ENCODE measurements around the gene AQP12B.

The AQP12B gene

GRCh38 chr2:240632306-240632721 is 50.4 kb downstream of the AQP12B start:
- no peak for TF ChIP-seq CTCF (IDR thresholded peaks at IDR 0.05)
- TF ChIP-seq ZFX (IDR thresholded peaks at IDR 0.05; ENCODE audit: borderline replicate concordance) = no peak
- H3K27ac ChIP-seq = no peak overlapping the region

- no peak overlapping the region for H3K27ac ChIP-seq
- no peak for TF ChIP-seq ZFX (IDR thresholded peaks at IDR 0.05; ENCODE audit: borderline replicate concordance)
- TF ChIP-seq CTCF (IDR thresholded peaks at IDR 0.05) = no peak
These were observed 51.0 kb downstream of the AQP12B start for GRCh38 chr2:240631548-240632305.

DNA sequence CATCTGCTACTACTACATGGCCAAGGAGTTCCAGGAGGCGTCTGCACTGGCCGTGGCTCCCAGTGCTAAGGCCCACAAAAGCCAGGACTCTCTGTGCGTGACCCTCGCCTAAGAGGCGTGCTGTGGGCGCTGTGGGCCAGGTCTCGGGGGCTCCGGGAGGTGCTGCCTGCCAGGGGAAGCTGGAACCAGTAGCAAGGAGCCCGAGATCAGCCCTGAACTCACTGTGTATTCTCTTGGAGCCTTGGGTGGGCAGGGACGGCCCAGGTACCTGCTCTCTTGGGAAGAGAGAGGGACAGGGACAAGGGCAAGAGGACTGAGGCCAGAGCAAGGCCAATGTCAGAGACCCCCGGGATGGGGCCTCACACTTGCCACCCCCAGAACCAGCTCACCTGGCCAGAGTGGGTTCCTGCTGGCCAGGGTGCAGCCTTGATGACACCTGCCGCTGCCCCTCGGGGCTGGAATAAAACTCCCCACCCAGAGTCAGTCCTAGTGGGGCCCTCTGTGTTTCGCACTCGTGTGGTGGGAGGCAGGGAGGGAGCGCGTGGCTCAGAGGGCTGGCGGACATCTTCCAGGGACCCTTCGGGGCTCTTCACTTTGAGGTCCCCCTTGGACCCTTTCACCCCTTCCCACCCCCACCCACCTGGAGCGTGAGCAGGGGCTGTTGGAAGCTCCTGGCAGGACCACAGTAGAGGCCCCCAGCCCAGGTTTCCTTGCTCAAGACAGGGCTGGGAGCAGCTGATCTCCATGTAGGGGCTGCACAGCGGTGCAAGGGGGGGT is 51.7 kb downstream of the AQP12B start:
- no peak for TF ChIP-seq CTCF (IDR thresholded peaks at IDR 0.05)
- TF ChIP-seq ZFX (IDR thresholded peaks at IDR 0.05; ENCODE audit: borderline replicate concordance) = no peak
- no peak overlapping the region for H3K27ac ChIP-seq

GRCh38 chr2:240629968-240630770 is 52.5 kb downstream of the AQP12B start:
- H3K27ac ChIP-seq = no peak overlapping the region
- TF ChIP-seq ZFX (IDR thresholded peaks at IDR 0.05; ENCODE audit: borderline replicate concordance) (no peak), CTCF (IDR thresholded peaks at IDR 0.05) (no peak)

GRCh38 chr2:240629619-240629967 is 53.1 kb downstream of the AQP12B start:
- TF ChIP-seq ZFX (IDR thresholded peaks at IDR 0.05; ENCODE audit: borderline replicate concordance) (no peak), CTCF (IDR thresholded peaks at IDR 0.05) (no peak)
- H3K27ac ChIP-seq = no peak overlapping the region

- TF ChIP-seq CTCF (IDR thresholded peaks at IDR 0.05) (no peak), ZFX (IDR thresholded peaks at IDR 0.05; ENCODE audit: borderline replicate concordance) (no peak)
- H3K27ac ChIP-seq = no peak overlapping the region
These were observed 53.7 kb downstream of the AQP12B start for GRCh38 chr2:240628808-240629618.
